Measurements from ENCODE around the gene PTDSS2. TPM values are rescaled to one million over a fixed set of nuclear protein-coding genes. Genes with fewer than 3 reads are reported as not detected.
"Not testable (repeated sequence)": the region's sequence is repeated elsewhere in the genome, so short reads cannot be mapped to it uniquely, and the experiment has no call there.

PTDSS2 gene
- polyA plus RNA-seq, 5 donors: 21.2 to 31.5 (median 25.8) TPM

DNA sequence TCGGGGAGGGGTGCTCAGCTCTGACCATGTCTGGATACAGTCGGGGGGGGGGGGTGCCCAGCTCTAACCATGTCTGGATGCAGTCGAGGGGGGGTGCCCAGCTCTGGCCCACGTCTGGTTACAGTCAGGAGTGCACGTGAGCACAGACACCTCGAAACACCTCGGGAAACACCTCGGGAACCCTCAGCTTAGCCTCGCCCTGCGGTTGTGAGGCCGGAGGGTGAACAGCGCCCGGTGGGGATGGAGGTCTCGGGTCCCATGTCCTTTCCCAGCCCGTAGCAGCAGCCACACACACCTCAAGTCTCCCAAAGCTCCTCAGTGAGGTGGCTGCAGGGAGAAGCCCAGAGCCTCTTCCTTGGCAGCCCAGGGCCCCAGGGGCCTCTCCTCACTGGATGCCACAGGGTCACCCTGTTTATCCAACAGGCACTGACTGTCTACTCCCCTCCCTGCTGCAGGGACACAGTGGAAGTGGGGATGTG, 37.4 kb upstream of the PTDSS2 start:
- DNase-seq: no peak

DNA sequence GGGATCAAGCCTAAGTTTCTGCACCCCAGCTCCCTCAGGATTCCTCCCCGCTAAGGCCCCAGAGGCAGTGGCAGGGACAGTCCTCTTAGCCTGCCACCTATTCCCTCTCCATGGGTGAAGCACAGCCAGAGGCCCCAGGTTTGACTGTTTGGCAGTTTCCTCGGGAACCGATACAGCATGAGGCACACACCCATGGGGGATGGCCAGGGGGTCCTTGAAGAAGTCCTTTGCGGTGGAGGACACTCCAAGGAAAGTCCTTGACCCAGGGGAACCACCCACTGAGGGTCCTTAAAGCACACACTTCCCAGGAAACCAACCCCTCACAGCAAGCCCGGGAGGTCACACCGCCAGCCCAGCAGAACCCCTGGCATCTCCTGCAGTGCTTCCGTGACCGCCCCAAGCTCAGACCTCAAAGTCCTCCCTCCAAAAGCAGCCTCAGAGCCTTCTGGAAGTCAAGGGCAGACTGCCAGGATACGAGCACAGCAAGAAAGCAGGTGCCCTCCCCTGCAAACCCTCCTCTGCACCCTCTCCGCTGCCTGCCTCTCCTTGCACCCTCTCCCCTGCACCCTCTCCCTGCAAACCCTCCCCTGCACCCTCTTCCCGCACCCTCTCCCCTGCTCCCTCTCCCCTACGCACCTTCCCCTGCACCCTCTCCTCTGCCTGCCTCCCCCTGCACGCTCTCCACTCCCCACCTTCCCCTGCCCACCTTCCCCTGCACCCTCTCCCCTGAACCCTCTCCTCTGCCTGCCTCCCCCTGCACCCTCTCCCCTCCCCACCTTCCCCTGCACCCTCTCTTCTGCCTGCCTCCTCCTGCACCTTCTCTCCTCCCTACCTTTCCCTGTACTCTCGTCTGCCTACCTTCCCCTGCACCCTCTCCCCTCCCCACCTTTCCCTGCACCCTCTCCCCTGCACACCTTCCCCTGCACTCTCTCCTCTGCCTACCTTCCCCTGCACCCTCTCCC, 36.7 kb upstream of the PTDSS2 start:
- DNase-seq: peak in 1 of 2 donors; percentile 39

- no peak for DNase-seq
Measured at GRCh38 chr11:414318-414857, 35.7 kb upstream of the PTDSS2 start.

GRCh38 chr11:415640-416041, 34.4 kb upstream of the PTDSS2 start:
- no peak for DNase-seq

DNA sequence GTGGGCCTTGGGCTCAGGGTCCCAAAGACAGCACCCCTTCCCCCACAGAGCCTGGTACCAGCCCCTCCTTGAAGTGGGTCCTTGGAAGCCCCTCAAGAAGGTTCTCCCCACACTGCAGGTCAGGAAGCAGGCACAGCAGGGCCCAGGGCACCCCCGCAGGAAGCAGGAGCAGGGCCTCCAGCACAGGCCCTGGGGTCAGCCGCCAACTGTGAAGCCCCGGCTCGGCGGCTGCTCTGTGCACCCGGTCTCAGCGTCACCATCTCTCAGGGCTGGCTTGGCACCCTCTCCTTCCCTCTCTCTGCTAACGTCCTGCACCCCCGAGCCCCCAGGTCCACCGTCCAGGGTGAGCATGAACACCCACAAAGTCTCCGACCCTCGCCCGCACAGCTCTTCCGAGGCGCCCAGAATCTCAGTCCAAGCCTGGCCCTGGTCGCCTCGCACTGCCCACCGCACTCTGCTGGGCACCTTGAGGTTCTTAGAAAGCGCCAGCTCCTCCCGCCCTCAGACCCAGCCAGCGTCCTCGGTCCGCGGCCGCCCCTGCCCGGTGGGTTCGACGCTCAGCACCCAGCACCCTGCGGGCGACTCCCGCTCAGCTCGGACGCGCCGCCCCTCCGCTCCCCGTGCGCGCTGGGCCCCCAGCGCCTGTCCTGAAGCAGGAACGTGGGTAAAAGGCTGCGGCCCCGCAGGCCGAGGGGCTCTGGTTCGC, 33.9 kb upstream of the PTDSS2 start:
- DNase-seq: no peak

DNA sequence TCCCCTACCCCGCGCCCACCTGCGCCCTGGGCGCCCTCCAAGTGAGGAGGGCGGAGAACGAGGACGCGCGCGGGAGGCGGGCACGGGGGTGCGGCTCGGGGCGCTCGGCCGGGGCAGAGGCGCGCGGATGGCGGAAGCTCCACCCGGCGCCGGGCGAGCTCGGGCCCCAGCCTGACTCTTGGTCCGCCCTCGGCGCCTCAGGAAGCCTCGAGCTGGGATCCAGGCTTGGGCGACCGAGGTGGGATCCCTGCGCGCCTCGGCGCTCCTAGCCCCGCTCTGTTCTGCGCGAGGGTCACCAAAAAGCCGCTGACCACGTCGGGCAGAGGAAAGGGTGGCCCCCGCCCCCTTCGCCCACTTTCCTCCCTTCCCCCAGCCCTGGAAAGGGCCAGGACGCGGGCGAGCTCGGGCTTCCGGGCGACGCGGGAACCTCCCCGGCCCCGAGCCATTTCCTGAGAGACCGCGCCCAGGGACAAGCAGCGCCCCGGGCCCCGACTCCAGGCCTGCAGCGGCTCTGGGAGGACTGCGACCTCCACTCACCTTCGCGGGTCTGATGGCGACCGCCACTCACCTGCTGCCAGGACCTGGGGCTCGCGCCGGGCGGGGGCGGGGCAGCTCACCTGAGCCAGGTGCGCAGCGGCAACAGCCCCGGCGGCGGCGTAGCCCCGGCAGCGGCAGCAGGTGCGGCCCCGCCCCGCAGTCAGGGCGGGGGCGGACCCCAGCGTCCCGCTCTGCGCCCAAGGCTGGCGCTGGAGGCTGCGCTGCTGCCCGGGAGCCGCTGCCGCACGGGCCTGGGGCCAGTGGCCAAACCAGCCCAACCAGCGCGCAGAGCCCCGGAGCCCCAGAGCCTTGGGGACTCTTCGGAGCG, 33.1 kb upstream of the PTDSS2 start:
- peak in 1 of 2 donors; percentile 42 for DNase-seq

DNA sequence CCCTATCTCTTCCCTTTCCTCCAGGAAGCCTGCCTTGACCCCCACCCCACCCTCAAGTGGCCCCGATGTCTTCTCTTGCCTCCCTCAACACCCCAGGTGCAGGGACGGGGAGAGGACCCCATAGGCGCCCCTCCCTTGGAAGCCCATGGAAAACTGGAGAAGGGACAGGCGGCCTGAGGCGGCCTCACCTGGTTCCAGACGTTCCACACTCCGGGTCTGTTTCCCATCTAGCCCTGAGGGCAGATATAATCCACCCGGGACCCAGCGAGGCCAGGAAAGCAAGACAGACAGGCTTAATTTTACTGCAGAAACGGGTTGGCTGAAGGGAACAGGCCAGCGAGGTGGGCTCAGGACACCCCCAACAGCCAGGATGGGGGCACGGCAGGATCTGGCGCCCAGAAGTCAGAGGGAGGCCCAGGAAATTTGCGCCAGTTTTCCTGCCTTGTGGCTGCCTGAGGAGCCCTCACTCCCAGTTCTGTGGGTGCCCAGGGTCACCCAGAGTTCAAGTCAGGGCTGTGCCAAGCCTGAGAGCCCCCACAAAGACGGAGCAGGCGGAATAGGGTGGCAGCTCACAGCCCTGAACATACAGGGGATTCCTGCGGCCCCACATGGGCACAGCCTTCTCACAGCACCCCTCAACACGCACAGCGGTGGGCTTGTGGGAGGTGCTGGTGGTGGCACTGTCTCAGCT, 32.3 kb upstream of the PTDSS2 start:
- DNase-seq: no peak

- no peak for DNase-seq
Measured at GRCh38 chr11:418343-419247, 31.5 kb upstream of the PTDSS2 start.

DNA sequence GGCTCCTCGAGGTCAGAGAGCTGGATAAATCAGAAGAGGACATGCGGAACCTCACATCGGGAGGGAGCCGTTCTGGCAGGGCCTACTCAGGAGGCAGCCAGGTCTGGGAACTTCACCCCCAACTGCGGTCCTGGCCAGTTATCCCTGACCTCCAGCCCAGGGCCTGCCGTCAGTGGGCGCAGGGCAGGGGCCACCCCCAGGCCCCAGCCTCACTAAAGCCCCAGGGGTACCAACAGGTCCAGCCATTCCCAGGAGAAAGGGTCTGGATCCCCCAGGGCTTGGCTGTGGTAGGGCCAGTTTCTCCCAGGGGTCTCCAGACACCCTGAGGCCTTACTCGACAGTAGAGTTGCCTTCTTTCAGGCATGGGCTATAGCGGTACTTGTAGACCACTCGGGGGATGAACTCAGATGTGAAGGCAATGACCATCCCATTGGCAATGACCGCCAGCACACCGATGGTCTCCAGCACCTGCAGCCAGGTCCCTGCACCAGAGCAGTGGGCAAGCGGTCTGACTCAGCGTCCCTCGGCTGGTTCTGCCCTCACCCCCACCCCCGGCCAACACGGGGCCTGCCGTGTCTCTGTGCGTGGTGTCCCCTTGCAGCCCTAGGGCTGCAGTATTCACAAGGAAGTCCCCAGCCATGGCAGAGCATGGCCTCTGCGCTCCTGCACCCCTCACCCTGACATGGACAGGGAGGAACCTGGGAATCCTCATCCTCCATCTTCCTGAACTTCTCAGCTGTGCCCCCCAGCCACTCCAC, 30.7 kb upstream of the PTDSS2 start:
- DNase-seq: no peak

GRCh38 chr11:420054-420910, 29.8 kb upstream of the PTDSS2 start:
- no peak for DNase-seq

- no peak for DNase-seq
Measured at GRCh38 chr11:420911-421321, 29.2 kb upstream of the PTDSS2 start.

DNA sequence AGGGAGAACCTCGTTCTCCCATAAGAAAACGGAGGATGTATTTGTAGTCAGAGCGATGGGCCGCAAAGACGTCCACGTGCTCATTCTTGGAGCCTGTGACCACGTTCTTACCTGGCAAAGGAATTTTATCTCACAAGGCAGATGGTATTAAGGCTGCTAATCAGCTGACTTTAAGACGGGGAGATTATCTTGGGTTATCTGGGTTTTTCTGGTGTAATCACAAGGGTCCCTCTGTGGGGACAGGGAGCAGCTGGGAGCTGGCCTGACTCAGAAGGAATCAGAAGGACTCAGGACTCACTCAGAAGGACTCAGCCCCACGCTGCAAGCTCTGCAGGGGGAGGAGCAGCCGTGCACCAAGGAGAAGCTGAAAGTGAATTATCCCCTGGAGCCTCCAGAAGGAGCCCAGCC, 27.8 kb upstream of the PTDSS2 start:
- DNase-seq: no peak

- no peak for DNase-seq
Measured at GRCh38 chr11:424232-424631, 25.8 kb upstream of the PTDSS2 start.

DNA sequence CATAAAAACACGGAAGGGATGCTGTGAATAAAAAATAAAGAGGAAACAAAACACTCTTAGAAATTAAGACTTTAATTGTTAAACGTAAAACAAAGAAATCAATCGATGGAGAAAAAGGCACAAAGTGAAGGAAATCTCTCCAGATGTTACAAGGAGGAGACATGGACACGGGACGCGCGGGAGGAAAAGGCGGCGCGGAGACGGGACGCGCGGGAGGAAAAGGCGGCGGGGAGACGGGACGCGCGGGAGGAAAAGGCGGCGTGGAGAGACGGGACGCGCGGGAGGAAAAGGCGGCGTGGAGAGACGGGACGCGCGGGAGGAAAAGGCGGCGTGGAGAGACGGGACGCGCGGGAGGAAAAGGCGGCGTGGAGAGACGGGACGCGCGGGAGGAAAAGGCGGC, 25.3 kb upstream of the PTDSS2 start:
- not testable (repeated sequence) for DNase-seq

- no peak for DNase-seq
Measured at GRCh38 chr11:425301-425700, 24.8 kb upstream of the PTDSS2 start.

GRCh38 chr11:426851-427250, 23.2 kb upstream of the PTDSS2 start:
- DNase-seq: no peak

DNA sequence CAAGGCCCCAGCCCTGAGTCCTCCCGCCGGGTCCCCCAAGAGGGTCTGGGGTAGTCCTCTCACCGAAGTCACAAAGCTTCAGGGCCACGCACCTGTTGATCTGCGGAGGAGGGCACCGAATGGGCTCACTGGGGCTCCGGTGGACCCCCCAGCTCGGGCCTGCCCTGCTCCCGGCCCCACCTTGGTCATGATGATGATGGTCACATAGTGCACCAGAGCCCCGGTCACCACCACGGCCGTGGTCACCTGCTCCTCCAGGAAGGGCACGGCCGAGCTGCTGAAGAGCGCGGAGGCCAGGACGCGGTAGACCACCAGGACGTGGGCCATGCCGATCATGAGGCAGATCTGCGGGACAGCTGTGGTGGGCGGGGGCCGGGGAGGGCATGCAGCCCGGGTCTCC, 21.8 kb upstream of the PTDSS2 start:
- no peak for DNase-seq

DNA sequence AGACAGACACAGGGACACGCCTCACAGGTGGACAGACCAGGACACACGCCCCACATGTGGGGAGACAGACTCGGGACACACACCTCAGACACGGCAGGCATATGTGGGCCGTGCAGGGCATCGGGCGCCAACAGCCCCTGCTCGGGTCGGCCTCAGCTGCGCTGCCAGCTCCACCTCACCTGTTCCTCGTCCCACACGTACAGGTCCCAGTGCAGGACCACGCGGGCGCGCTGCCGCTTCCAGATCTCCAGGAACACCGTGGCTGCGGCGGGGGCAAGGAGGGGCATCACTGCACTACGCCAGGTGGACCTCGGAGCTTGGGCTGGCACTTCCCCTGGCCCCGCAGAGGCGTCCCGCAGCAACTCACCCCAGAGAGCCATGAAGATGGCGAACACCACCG, 20.7 kb upstream of the PTDSS2 start:
- no peak for DNase-seq
